ENCODE data around the gene RNF220. TPM values are rescaled to one million over a fixed set of nuclear protein-coding genes. Genes with fewer than 3 reads are reported as not detected.

RNF220 gene
- total and polyA plus RNA-seq, 2 of the 13 experiments (the other 11 are each of a cell fraction or from before 2014, with no cell fraction given), result 48.2 to 72.1 TPM

- no peak overlapping the region for H3K27ac ChIP-seq (ENCODE audit: extremely low read length, insufficient read depth, low read length)
- intact Hi-C loops (cut with micrococcal nuclease; ENCODE audit: unreplicated experiment), result no loop called here
- H3K9me3 ChIP-seq (ENCODE audit: low read length), result no peaks in the 10 kb centered on the region
- no peak overlapping the region for H2AFZ ChIP-seq (ENCODE audit: low read length)
- peaks cover 0 to 11% of the 10 kb centered on the region in 2 experiments; a peak in 2 of 5 replicates for H3K36me3 ChIP-seq (replicated peaks in 1 of 2; ENCODE audit: control insufficient read depth in 1 of 2, insufficient read depth in 2 of 2, low read length in 2 of 2)
- H3K4me1 ChIP-seq (ENCODE audit: insufficient read depth, low read length), result peaks cover 15% of the 10 kb centered on the region; the same call in 1 of the 2 replicates
- 67% methylated on average over 1 of the region's 1 CpG for WGBS (ENCODE audit: low lambda C conversion rate)
- H3K27me3 ChIP-seq (ENCODE audit: control insufficient read depth in 1 of 2, insufficient read depth in 2 of 2, low read length in 2 of 2), result peaks cover 0 to 25% of the 10 kb centered on the region in 2 experiments; a peak in 2 of 5 replicates
- no peak for ATAC-seq
- H3K79me2 ChIP-seq (ENCODE audit: insufficient read depth, low read length), result no peaks in the 10 kb centered on the region
- BruUV-seq (replicated peaks), result no TSS peak
- in situ Hi-C loops (cut with HindIII; ENCODE audit: extremely low pct_ligation_motif_present, low pct_unique_long_range_greater_than_20kb), result no loop called here
- no peak overlapping the region for H3K4me2 ChIP-seq (ENCODE audit: low read depth, low read length)
- no peak for DNase-seq (ENCODE audit: low spot score)
- CTCF ChIA-PET (ENCODE audit: low intra/inter-chr PET ratio, low total read pairs), result no interaction called here
- H3K9ac ChIP-seq (ENCODE audit: insufficient read depth, low read depth, low read length), result no peak overlapping the region
- POLR2A ChIA-PET, result no interaction called here
- H4K20me1 ChIP-seq (ENCODE audit: insufficient read depth, low read length), result no peaks in the 10 kb centered on the region
- no peak for FAIRE-seq
- TF ChIP-seq ZNF556 (CRISPR knock-in tag; IDR thresholded peaks at IDR 0.05; ENCODE audit: borderline replicate concordance) (no peak), ZNF768 (CRISPR knock-in tag; IDR thresholded peaks at IDR 0.05) (no peak), ZNF496 (CRISPR knock-in tag; IDR thresholded peaks at IDR 0.05; ENCODE audit: insufficient replicate concordance) (no peak), ELF1 (CRISPR knock-in tag; IDR thresholded peaks at IDR 0.05) (no peak), ZNF570 (CRISPR knock-in tag; IDR thresholded peaks at IDR 0.05; ENCODE audit: borderline replicate concordance) (no peak)
- TF ChIP-seq, protein P1, sequence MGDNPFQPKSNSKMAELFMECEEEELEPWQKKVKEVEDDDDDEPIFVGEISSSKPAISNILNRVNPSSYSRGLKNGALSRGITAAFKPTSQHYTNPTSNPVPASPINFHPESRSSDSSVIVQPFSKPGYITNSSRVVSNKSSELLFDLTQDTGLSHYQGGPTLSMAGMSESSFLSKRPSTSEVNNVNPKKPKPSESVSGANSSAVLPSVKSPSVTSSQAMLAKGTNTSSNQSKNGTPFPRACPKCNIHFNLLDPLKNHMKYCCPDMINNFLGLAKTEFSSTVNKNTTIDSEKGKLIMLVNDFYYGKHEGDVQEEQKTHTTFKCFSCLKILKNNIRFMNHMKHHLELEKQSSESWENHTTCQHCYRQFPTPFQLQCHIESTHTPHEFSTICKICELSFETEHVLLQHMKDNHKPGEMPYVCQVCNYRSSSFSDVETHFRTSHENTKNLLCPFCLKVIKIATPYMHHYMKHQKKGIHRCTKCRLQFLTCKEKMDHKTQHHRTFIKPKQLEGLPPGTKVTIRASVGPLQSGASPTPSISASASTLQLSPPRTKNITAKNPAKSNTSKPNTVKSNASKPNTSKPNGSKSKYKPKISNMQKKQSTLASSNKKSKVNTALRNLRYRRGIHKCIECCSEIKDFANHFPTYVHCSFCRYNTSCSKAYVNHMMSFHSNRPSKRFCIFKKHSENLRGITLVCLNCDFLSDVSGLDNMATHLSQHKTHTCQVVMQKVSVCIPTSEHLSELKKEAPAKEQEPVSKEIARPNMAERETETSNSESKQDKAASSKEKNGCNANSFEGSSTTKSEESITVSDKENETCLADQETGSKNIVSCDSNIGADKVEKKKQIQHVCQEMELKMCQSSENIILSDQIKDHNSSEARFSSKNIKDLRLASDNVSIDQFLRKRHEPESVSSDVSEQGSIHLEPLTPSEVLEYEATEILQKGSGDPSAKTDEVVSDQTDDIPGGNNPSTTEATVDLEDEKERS (CRISPR knock-in tag; IDR thresholded peaks at IDR 0.05), result no peak
- H3K4me3 ChIP-seq (replicated peaks in 1 of 3; ENCODE audit: insufficient read depth in 1 of 3, low read depth in 2 of 3, low read length in 3 of 3), result no peak overlapping the region
Observed at GRCh38 chr1:44617703-44618029, 212.6 kb downstream of the RNF220 start.
